Measurements from ENCODE around the gene ADORA1. TPM values are rescaled to one million over a fixed set of nuclear protein-coding genes. Genes with fewer than 3 reads are reported as not detected.

The ADORA1 gene
- total RNA-seq, 2 experiments from 2014 or later, result not detected

DNA sequence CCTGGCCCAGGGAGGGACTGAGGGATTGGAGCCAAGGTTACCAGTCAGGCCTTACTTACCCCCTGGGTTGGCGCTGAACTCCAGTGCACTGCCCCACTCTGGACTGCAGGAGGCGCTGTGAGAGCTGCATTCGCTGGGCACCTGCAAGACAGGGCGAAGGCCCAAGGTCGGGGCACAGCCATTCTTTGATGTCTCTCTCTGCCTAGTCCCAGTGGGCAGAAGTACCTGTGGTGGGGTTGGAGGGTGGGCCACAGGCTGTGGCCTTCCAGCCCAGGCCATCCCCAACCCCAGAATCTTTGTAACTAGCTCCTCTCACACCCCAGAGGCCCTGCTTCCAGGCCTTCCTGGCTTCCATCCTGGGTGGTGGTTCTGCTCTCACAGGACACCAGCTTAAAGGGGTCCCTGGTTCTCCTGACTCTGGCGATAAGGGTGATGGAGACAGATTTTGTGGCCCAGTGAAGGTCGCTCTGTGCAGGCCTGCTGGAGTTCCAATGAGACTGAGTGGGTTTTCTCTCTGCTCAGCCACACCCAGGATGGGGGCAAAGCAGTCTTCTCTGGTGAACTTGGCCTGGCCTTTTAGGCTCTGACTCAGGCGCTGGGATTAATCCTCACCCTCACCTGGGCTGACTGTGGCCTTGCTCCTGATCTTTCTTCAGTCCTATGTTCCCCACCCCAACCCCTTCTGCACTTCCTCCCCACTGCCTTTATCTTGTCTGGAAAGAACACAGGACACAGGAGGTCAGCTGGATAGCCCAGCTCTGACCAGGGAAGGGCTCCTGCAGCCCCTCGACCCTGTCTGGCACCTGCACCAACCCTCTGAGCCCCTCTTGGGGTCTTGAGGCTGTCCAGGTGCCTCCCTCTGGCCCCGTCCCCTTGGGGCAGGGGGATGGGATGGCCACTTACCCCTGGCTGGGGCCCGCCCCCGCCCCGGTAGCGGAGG is 42.7 kb upstream of the ADORA1 start:
- no peak overlapping the region for H3K27ac Mint-ChIP-seq
- no peaks in the 10 kb centered on the region for H3K9me3 Mint-ChIP-seq
- ChIA-PET POLR2A (interaction anchor here (0.6 to 0.7 kb wide), 2 partner anchors 460 to 678 kb away, joined by 3 to 4 read pairs; no protein-coding TSS in a partner anchor), CTCF (interaction anchor here (0.7 to 2.5 kb wide), 11 partner anchors 11 to 262 kb away, joined by 3 to 14 read pairs (median 5); no protein-coding TSS in a partner anchor)
- DNase-seq (peak; percentile 58), ATAC-seq (peak; percentile 71)
- no peaks in the 10 kb centered on the region for H3K4me1 Mint-ChIP-seq (ENCODE audit: low read depth)
- peaks cover 9% of the 10 kb centered on the region for H3K27me3 Mint-ChIP-seq
- H3K36me3 Mint-ChIP-seq (ENCODE audit: low read depth), result no peaks in the 10 kb centered on the region
- TF ChIP-seq CTCF (IDR thresholded peaks at IDR 0.05), result peak; percentile 66
- H3K4me3 Mint-ChIP-seq, result no peak overlapping the region
- intact Hi-C loops (cut with micrococcal nuclease), result no loop called here

- no peaks in the 10 kb centered on the region for H3K9me3 Mint-ChIP-seq
- no peak within 1 kb of the TSS for H3K27ac Mint-ChIP-seq
- ATAC-seq, result no peak
- no peaks in the 10 kb centered on the region for H3K36me3 Mint-ChIP-seq (ENCODE audit: low read depth)
- no peak for TF ChIP-seq CTCF (IDR thresholded peaks at IDR 0.05)
- ChIA-PET CTCF (interaction anchor here (0.8 to 2.5 kb wide), 5 partner anchors 12 to 130 kb away, joined by 3 to 14 read pairs (median 4); no protein-coding TSS in a partner anchor), POLR2A (no interaction called here)
- no peak within 1 kb of the TSS for H3K4me3 Mint-ChIP-seq
- no peaks in the 10 kb centered on the region for H3K4me1 Mint-ChIP-seq (ENCODE audit: low read depth)
- peaks cover 12% of the 10 kb centered on the region for H3K27me3 Mint-ChIP-seq
- intact Hi-C loops (cut with micrococcal nuclease), result no loop called here
- DNase-seq, result no peak
Observed at GRCh38 chr1:203085528-203086406, 41.8 kb upstream of the ADORA1 start, which contains the start of gene MYOG. Gene MYOG, minus strand, starts transcription at chr1:203086012. Its CDS starts 51 bp downstream, at chr1:203085961.

GRCh38 chr1:203086992-203087763 is 40.3 kb upstream of the ADORA1 start:
- Mint-ChIP-seq H3K27me3 (peaks cover 11% of the 10 kb centered on the region), H3K27ac (no peak overlapping the region), H3K4me3 (no peak overlapping the region), H3K9me3 (no peaks in the 10 kb centered on the region), H3K4me1 (ENCODE audit: low read depth) (no peaks in the 10 kb centered on the region), H3K36me3 (ENCODE audit: low read depth) (no peaks in the 10 kb centered on the region)
- intact Hi-C loops (cut with micrococcal nuclease), result no loop called here
- DNase-seq (no peak), ATAC-seq (no peak)
- ChIA-PET POLR2A (no interaction called here), CTCF (interaction anchor here (1.6 kb wide), 1 partner anchor 47 kb away, joined by 7 read pairs; no protein-coding TSS in a partner anchor)
- no peak for TF ChIP-seq CTCF (IDR thresholded peaks at IDR 0.05)

GRCh38 chr1:203088441-203088840 is 39.1 kb upstream of the ADORA1 start:
- Mint-ChIP-seq H3K9me3 (no peaks in the 10 kb centered on the region), H3K36me3 (ENCODE audit: low read depth) (no peaks in the 10 kb centered on the region), H3K4me1 (ENCODE audit: low read depth) (no peaks in the 10 kb centered on the region), H3K27ac (no peak overlapping the region), H3K27me3 (peaks cover 14% of the 10 kb centered on the region), H3K4me3 (no peak overlapping the region)
- no peak for TF ChIP-seq CTCF (IDR thresholded peaks at IDR 0.05)
- CTCF ChIA-PET, result interaction anchor here (1.3 to 1.6 kb wide), 2 partner anchors 49 to 129 kb away, joined by 4 to 7 read pairs; no protein-coding TSS in a partner anchor
- intact Hi-C loops (cut with micrococcal nuclease), result no loop called here
- DNase-seq (no peak), ATAC-seq (no peak)
- POLR2A ChIA-PET, result interaction anchor here (1.4 kb wide), 1 partner anchor 22 kb away, joined by 5 read pairs; no protein-coding TSS in a partner anchor

Measured in activated CD8-positive, alpha-beta T cell treated with anti-CD3 and anti-CD28 coated beads for 36 hours (primary cell).